HepG2 (cell line): ENCODE data around the gene CDC42EP5. TPM values are rescaled to one million over a fixed set of nuclear protein-coding genes. Genes with fewer than 3 reads are reported as not detected.

Experiments
- ATF5 ChIP-seq: sonication (generic); formaldehyde crosslinking; IDR thresholded peaks from 2 replicates; pipeline ENCODE4 v1.4.0; 2020; ENCODE audit warnings: mild to moderate bottlenecking, low read depth, missing genetic modification reagents
- CBX2 ChIP-seq, 2 experiments: fragments of 200-600 bp in 1 of 2; sonication (generic); formaldehyde crosslinking in 1 of 2; IDR thresholded peaks; 2 replicates each; pipeline versions ENCODE4 v1.7.0 to v1.8.1; 2018 to 2022; ENCODE audit warnings: low read depth in 2 of 2, low read length in 1 of 2, mild to moderate bottlenecking in 1 of 2, missing genetic modification reagents in 1 of 2
- CREB1 ChIP-seq, 2 experiments: fragments of 450-650 bp in 1 of 2; IDR thresholded peaks; 2 replicates each; pipeline ENCODE4 v1.6.1; 2016 to 2017; ENCODE audit warnings: control low read depth in 1 of 2, mild to moderate bottlenecking in 1 of 2, missing compliant biosample characterization in 1 of 2, missing genetic modification characterization in 1 of 2
- GPN1 ChIP-seq: sonication (generic); formaldehyde crosslinking; IDR thresholded peaks from 2 replicates; pipeline ENCODE4 v1.5.1; 2020; ENCODE audit warnings: missing genetic modification reagents, borderline replicate concordance
- KDM4B ChIP-seq: sonication (generic); formaldehyde crosslinking; IDR thresholded peaks from 2 replicates; pipeline ENCODE4 v1.4.0; 2020; ENCODE audit warnings: missing genetic modification reagents
- POLR2A ChIP-seq, 2 experiments: IDR thresholded peaks; 2 replicates each; pipeline ENCODE4 v1.6.1; 2011; ENCODE audit warnings: low read depth in 2 of 2, low read length in 2 of 2, mild to moderate bottlenecking in 1 of 2, moderate library complexity in 1 of 2; ENCODE audit not compliant: insufficient read depth in 1 of 2
- RARA ChIP-seq: IDR thresholded peaks from 2 replicates; pipeline ENCODE4 v1.6.1; 2016; ENCODE audit warnings: missing genetic modification reagents, missing compliant biosample characterization
- ZBTB40 ChIP-seq, 2 experiments: fragments of 450-650 bp in 1 of 2; sonication (generic) in 1 of 2; formaldehyde crosslinking in 1 of 2; IDR thresholded peaks; 2 replicates each; pipeline versions ENCODE4 v1.6.1 to v1.8.0; 2016 to 2022; ENCODE audit warnings: antibody characterized with exemption in 1 of 2, mild to moderate bottlenecking in 1 of 2, missing genetic modification reagents in 1 of 2
- ZBTB46 ChIP-seq: sonication (generic); formaldehyde crosslinking; IDR thresholded peaks from 2 replicates; pipeline ENCODE4 v1.4.0; 2020; ENCODE audit warnings: mild to moderate bottlenecking, missing genetic modification reagents, borderline replicate concordance
- ZNF350 ChIP-seq: sonication (generic); formaldehyde crosslinking; IDR thresholded peaks from 2 replicates; pipeline ENCODE4 v1.4.0; 2020; ENCODE audit warnings: mild to moderate bottlenecking, low read depth, missing genetic modification reagents, borderline replicate concordance
- ZNF788 ChIP-seq: sonication (generic); formaldehyde crosslinking; IDR thresholded peaks from 2 replicates; pipeline ENCODE4 v1.5.0; 2020; ENCODE audit warnings: mild to moderate bottlenecking, missing genetic modification reagents, borderline replicate concordance
- ZSCAN20 ChIP-seq: sonication (generic); formaldehyde crosslinking; IDR thresholded peaks from 2 replicates; pipeline ENCODE4 v1.4.0; 2020; ENCODE audit warnings: missing genetic modification reagents, mild to moderate bottlenecking, borderline replicate concordance
- polyA plus RNA-seq, 8 experiments: library from polyadenylated mRNA; depleted of rRNA in 3 of 8; stranded (reverse) in 7 of 8; unstranded in 1 of 8; fragments of >200 nt; fragmentation: Illumina TruSeq in 4 of 8; extraction: Trizol in 4 of 8; gene quantifications; 2 replicates each; pipeline versions ENCODE4 v1.2.1 to v1.2.3, GENCODE V29; 2011 to 2016; ENCODE audit warnings: low read depth in 4 of 8, missing spikeins in 1 of 8, mixed read lengths in 1 of 8; ENCODE audit not compliant: insufficient read depth in 1 of 8
- total RNA-seq, 5 experiments: library from RNA; depleted of rRNA; stranded (reverse); fragments of >200 nt; fragmentation: Illumina TruSeq; extraction: Trizol; gene quantifications; 2 replicates each; pipeline ENCODE4 v1.2.3, GENCODE V29; 2016; ENCODE audit warnings: low read depth in 1 of 5

CDC42EP5 gene
- total and polyA plus RNA-seq, 2 of the 13 experiments (the other 11 are each of a cell fraction or from before 2014, with no cell fraction given) = 0.41 to 1.6 TPM

- TF ChIP-seq ZBTB40 (IDR thresholded peaks at IDR 0.05) (no peak), ZBTB40 (CRISPR knock-in tag; IDR thresholded peaks at IDR 0.05) (no peak), GPN1 (CRISPR knock-in tag) (no peak), KDM4B (no peak), ZNF788 (CRISPR knock-in tag) (peak; percentile 69; the same call in 1 of the 2 replicates), CBX2 (IDR thresholded peaks at IDR 0.05; ENCODE audit: low read depth, low read length) (no peak), CBX2 (CRISPR knock-in tag; IDR thresholded peaks at IDR 0.05; ENCODE audit: low read depth) (no peak), CREB1 (IDR thresholded peaks at IDR 0.05) (no peak), CREB1 (CRISPR knock-in tag; IDR thresholded peaks at IDR 0.05) (no peak), POLR2A (IDR thresholded peaks at IDR 0.05; ENCODE audit: insufficient read depth in 1 of 2, low read depth in 2 of 2, low read length in 2 of 2) (peak in 1 of 2 experiments; percentile 27; a peak in 2 of 4 replicates), ZNF350 (CRISPR knock-in tag) (no peak), ZBTB46 (0 out of 2 replicates have a peak, but pooled peaks have one; percentile 33), ZSCAN20 (no peak), RARA (CRISPR knock-in tag) (no peak), ATF5 (CRISPR knock-in tag) (no peak; the same call in 1 of the 2 replicates)
Measured at GRCh38 chr19:54420383-54421168, 52.5 kb downstream of the CDC42EP5 start (continued).
